SIG-M5 treated with dmso at 0.1 percent for 504 hours (cell line): ENCODE measurements around the gene ADM2.

ENCODE experiments used
- DNase-seq: peaks from one replicate; lab custom pipeline; 2025; ENCODE audit not compliant: unreplicated experiment; lab: John Stamatoyannopoulos, UW

ADM2 gene

GRCh38 chr22:50445071-50445879 is 36.1 kb upstream of the ADM2 start:
- DNase-seq, result no peak

- DNase-seq, result no peak
Observed at GRCh38 chr22:50445880-50446707, 35.2 kb upstream of the ADM2 start.

GRCh38 chr22:50446708-50447575 is 34.4 kb upstream of the ADM2 start:
- no peak for DNase-seq

GRCh38 chr22:50447576-50448551 is 33.5 kb upstream of the ADM2 start:
- no peak for DNase-seq

GRCh38 chr22:50452649-50453048 is 28.7 kb upstream of the ADM2 start:
- no peak for DNase-seq

- DNase-seq, result no peak
Observed at GRCh38 chr22:50454556-50455075, 26.7 kb upstream of the ADM2 start.

- DNase-seq, result no peak
Observed at GRCh38 chr22:50455201-50455600, 26.1 kb upstream of the ADM2 start.

GRCh38 chr22:50456026-50456425 is 25.3 kb upstream of the ADM2 start:
- DNase-seq, result no peak

GRCh38 chr22:50456466-50457234 is 24.7 kb upstream of the ADM2 start:
- no peak for DNase-seq

- DNase-seq, result no peak
Observed at GRCh38 chr22:50459016-50459415, 22.3 kb upstream of the ADM2 start.

- no peak for DNase-seq
Observed at GRCh38 chr22:50459496-50460140, 21.7 kb upstream of the ADM2 start.

GRCh38 chr22:50460938-50461337 is 20.4 kb upstream of the ADM2 start:
- no peak for DNase-seq

- DNase-seq, result no peak
Observed at GRCh38 chr22:50461536-50461935, 19.8 kb upstream of the ADM2 start.

GRCh38 chr22:50461979-50462540 is 19.3 kb upstream of the ADM2 start:
- DNase-seq, result no peak

GRCh38 chr22:50463188-50463900 is 18.0 kb upstream of the ADM2 start:
- no peak for DNase-seq

GRCh38 chr22:50464451-50464850 is 16.9 kb upstream of the ADM2 start:
- no peak for DNase-seq

- DNase-seq, result no peak
Observed at GRCh38 chr22:50465066-50465930, 16.0 kb upstream of the ADM2 start.
